Endodermal cell (in vitro differentiated cells): ENCODE results near the gene VAV3. TPM values are rescaled to one million over a fixed set of nuclear protein-coding genes. Genes with fewer than 3 reads are reported as not detected.
A peak's percentile ranks its signal among the peaks of the same experiment; 100 is the strongest.

Experiments
- DNase-seq: peaks from one replicate; pipeline ENCODE4 v3.0.0-alpha.2; 2017
- H3K27ac ChIP-seq: 2 replicates; pipeline ENCODE4 v1.5.1; 2013; ENCODE audit warnings: mild to moderate bottlenecking, low read depth, low read length, moderate library complexity
- H3K27me3 ChIP-seq: 2 replicates; pipeline ENCODE4 v1.6.1; 2013; ENCODE audit warnings: mild to moderate bottlenecking, low read length, moderate library complexity; ENCODE audit not compliant: insufficient read depth, control insufficient read depth, poor library complexity, severe bottlenecking
- H3K36me3 ChIP-seq: 2 replicates; pipeline ENCODE4 v1.7.0; 2013; ENCODE audit warnings: mild to moderate bottlenecking, low read length, moderate library complexity; ENCODE audit not compliant: control insufficient read depth, insufficient read depth
- H3K4me1 ChIP-seq: one replicate; pipeline ENCODE4 v1.7.0; 2013; ENCODE audit warnings: low read length; ENCODE audit not compliant: control insufficient read depth, insufficient read depth
- H3K4me3 ChIP-seq: 2 replicates; pipeline ENCODE4 v1.5.1; 2013; ENCODE audit warnings: mild to moderate bottlenecking, low read length, moderate library complexity
- H3K9ac ChIP-seq: 2 replicates; pipeline ENCODE4 v1.6.1; 2013; ENCODE audit warnings: mild to moderate bottlenecking, low read length, moderate library complexity; ENCODE audit not compliant: poor library complexity, severe bottlenecking; ENCODE audit errors: extremely low read depth
- H3K9me3 ChIP-seq: 2 replicates; pipeline ENCODE4 v1.6.1; 2013; ENCODE audit warnings: mild to moderate bottlenecking, low read length, moderate library complexity; ENCODE audit not compliant: control insufficient read depth
- H3K27ac Mint-ChIP-seq: 2 replicates; pipeline ENCODE4 v1.8.0; 2020; ENCODE audit warnings: mixed read lengths
- H3K27me3 Mint-ChIP-seq: 2 replicates; pipeline ENCODE4 v1.8.0; 2021; ENCODE audit warnings: mild to moderate bottlenecking, mixed read lengths; ENCODE audit not compliant: insufficient read depth
- H3K36me3 Mint-ChIP-seq: 2 replicates; pipeline ENCODE4 v1.8.0; 2020; ENCODE audit warnings: low read depth, mixed read lengths
- H3K4me1 Mint-ChIP-seq: 2 replicates; pipeline ENCODE4 v1.8.0; 2020; ENCODE audit warnings: mixed read lengths
- H3K4me3 Mint-ChIP-seq: 2 replicates; pipeline ENCODE4 v1.8.0; 2020; ENCODE audit warnings: mild to moderate bottlenecking, moderate library complexity, mixed read lengths
- H3K9me3 Mint-ChIP-seq: 2 replicates; pipeline ENCODE4 v1.8.0; 2020; ENCODE audit warnings: mild to moderate bottlenecking, mixed read lengths
- WGBS, 2 experiments: methylation state at CpG; one replicate each; pipeline versions ENCODE4 v1.1.5 to v1.1.7; 2013; ENCODE audit warnings: missing lambda C conversion rate in 2 of 2, mixed read lengths in 1 of 2; ENCODE audit not compliant: insufficient coverage in 1 of 2, insufficient read length in 1 of 2; 5-methylcytosine and 5-hydroxymethylcytosine counted together
- total RNA-seq, 2 donors: library from RNA; stranded (reverse); fragmentation: NEBNext Ultra II Directional in 1 of 2; extraction: Animal tissue kit (Norgen Biotek cat#: 25700) in 1 of 2; gene quantifications; 2 replicates in 1 of 2; 3 replicates in 1 of 2; pipeline ENCODE4 v1.2.1, GENCODE V29; 2021
- TF ChIP-seq, protein P1 (sequence below): fragments of 200-600 bp; sonication (generic); conservative IDR thresholded peaks from 2 replicates; pipeline ENCODE4 v1.5.0; 2021; ENCODE audit warnings: antibody characterized with exemption, mild to moderate bottlenecking

Gene VAV3
- total RNA-seq, 2 donors from 2014 or later: 6.9 to 9.6 TPM

GRCh38 chr1:107795994-107796393 is 169.0 kb downstream of the VAV3 start:
- WGBS, 2 experiments: 92% methylated on average over 2 of the region's 2 CpGs; no CpG with 5 or more reads in 1 of the 2 experiments
- Histone ChIP-seq H3K27ac (no peak overlapping the region), H3K36me3 (no peaks in the 10 kb centered on the region), H3K9me3 (peaks cover 4% of the 10 kb centered on the region), H3K4me1 (peaks cover 5% of the 10 kb centered on the region), H3K4me3 (no peak overlapping the region), H3K9ac (no peak overlapping the region), H3K27me3 (peaks cover 32% of the 10 kb centered on the region)
- Mint-ChIP-seq H3K27ac (no peak overlapping the region), H3K9me3 (peaks cover 4% of the 10 kb centered on the region), H3K36me3 (no peaks in the 10 kb centered on the region), H3K4me1 (peaks cover 32% of the 10 kb centered on the region), H3K27me3 (peaks cover 7% of the 10 kb centered on the region), H3K4me3 (no peak overlapping the region)
- TF ChIP-seq, protein P1, sequence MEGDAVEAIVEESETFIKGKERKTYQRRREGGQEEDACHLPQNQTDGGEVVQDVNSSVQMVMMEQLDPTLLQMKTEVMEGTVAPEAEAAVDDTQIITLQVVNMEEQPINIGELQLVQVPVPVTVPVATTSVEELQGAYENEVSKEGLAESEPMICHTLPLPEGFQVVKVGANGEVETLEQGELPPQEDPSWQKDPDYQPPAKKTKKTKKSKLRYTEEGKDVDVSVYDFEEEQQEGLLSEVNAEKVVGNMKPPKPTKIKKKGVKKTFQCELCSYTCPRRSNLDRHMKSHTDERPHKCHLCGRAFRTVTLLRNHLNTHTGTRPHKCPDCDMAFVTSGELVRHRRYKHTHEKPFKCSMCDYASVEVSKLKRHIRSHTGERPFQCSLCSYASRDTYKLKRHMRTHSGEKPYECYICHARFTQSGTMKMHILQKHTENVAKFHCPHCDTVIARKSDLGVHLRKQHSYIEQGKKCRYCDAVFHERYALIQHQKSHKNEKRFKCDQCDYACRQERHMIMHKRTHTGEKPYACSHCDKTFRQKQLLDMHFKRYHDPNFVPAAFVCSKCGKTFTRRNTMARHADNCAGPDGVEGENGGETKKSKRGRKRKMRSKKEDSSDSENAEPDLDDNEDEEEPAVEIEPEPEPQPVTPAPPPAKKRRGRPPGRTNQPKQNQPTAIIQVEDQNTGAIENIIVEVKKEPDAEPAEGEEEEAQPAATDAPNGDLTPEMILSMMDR: no peak
- no peak for DNase-seq

GRCh38 chr1:107795441-107795840 is 169.5 kb downstream of the VAV3 start:
- Histone ChIP-seq H3K9me3 (no peaks in the 10 kb centered on the region), H3K36me3 (no peaks in the 10 kb centered on the region), H3K9ac (no peak overlapping the region), H3K27me3 (peaks cover 37% of the 10 kb centered on the region), H3K4me1 (peaks cover 5% of the 10 kb centered on the region), H3K4me3 (no peak overlapping the region), H3K27ac (no peak overlapping the region)
- no peak for DNase-seq
- TF ChIP-seq, protein P1: no peak
- H3K4me3 Mint-ChIP-seq: no peak overlapping the region
- peaks cover 32% of the 10 kb centered on the region for H3K4me1 Mint-ChIP-seq
- no peak overlapping the region for H3K27ac Mint-ChIP-seq
- no peaks in the 10 kb centered on the region for H3K36me3 Mint-ChIP-seq
- 80% methylated on average over 1 of the region's 1 CpG; no CpG with 5 or more reads in 1 of the 2 experiments for WGBS, 2 experiments
- no peaks in the 10 kb centered on the region for H3K9me3 Mint-ChIP-seq
- H3K27me3 Mint-ChIP-seq: peaks cover 9% of the 10 kb centered on the region

- Histone ChIP-seq H3K9me3 (no peaks in the 10 kb centered on the region), H3K36me3 (no peaks in the 10 kb centered on the region), H3K9ac (no peak overlapping the region), H3K27me3 (peaks cover 45% of the 10 kb centered on the region), H3K4me3 (no peak overlapping the region), H3K27ac (no peak overlapping the region), H3K4me1 (peaks cover 5% of the 10 kb centered on the region)
- H3K27me3 Mint-ChIP-seq: peaks cover 13% of the 10 kb centered on the region
- WGBS, 2 experiments: 75% methylated on average over 2 of the region's 2 CpGs; no CpG with 5 or more reads in 1 of the 2 experiments
- peaks cover 32% of the 10 kb centered on the region for H3K4me1 Mint-ChIP-seq
- TF ChIP-seq, protein P1: no peak
- H3K27ac Mint-ChIP-seq: peak overlapping the region; percentile 6
- no peak for DNase-seq
- H3K4me3 Mint-ChIP-seq: no peak overlapping the region
- no peaks in the 10 kb centered on the region for H3K9me3 Mint-ChIP-seq
- no peaks in the 10 kb centered on the region for H3K36me3 Mint-ChIP-seq
Observed at GRCh38 chr1:107794571-107794970, 170.4 kb downstream of the VAV3 start.
